ENCODE measurements around the gene CKAP5. TPM values are rescaled to one million over a fixed set of nuclear protein-coding genes. Genes with fewer than 3 reads are reported as not detected.
A peak's percentile ranks its signal among the peaks of the same experiment; 100 is the strongest.

The CKAP5 gene
- total RNA-seq, 1 donor from 2014 or later = 247 TPM

GRCh38 chr11:46850829-46851380 lies 4.8 kb upstream of the CKAP5 start:
- H3K36me3 ChIP-seq = no peaks in the 10 kb centered on the region
- Mint-ChIP-seq H3K36me3 (peaks cover 4% of the 10 kb centered on the region), H3K4me1 (peaks cover 13% of the 10 kb centered on the region), H3K27ac (peak overlapping the region; percentile 2), H3K27me3 (ENCODE audit: insufficient read depth, low read depth) (peaks cover 5% of the 10 kb centered on the region), H3K4me3 (no peak overlapping the region), H3K9me3 (no peaks in the 10 kb centered on the region)
- H4K20me1 ChIP-seq (ENCODE audit: low read depth) = no peaks in the 10 kb centered on the region
- H3K27me3 ChIP-seq = no peaks in the 10 kb centered on the region
- H3K9ac ChIP-seq = no peak overlapping the region
- DNase-seq (ENCODE audit: low spot score) = peak; percentile 18
- H3K4me2 ChIP-seq = no peak overlapping the region
- H3K4me3 ChIP-seq = no peak overlapping the region
- H3K27ac ChIP-seq = no peak overlapping the region
- H3K79me2 ChIP-seq (ENCODE audit: low read depth) = peaks cover 2% of the 10 kb centered on the region
- TF ChIP-seq EZH2phosphoT487 (IDR thresholded peaks at IDR 0.05) = no peak
- no peak for TF ChIP-seq CTCF (IDR thresholded peaks at IDR 0.05)
- TF ChIP-seq EZH2 (IDR thresholded peaks at IDR 0.05) = no peak
- no peaks in the 10 kb centered on the region for H3K9me3 ChIP-seq (ENCODE audit: low read depth)
- H3F3A ChIP-seq (ENCODE audit: low read depth) = peaks cover 12% of the 10 kb centered on the region
- no peaks in the 10 kb centered on the region for H3K4me1 ChIP-seq
- no peak overlapping the region for H2AFZ ChIP-seq (replicated peaks)

DNA sequence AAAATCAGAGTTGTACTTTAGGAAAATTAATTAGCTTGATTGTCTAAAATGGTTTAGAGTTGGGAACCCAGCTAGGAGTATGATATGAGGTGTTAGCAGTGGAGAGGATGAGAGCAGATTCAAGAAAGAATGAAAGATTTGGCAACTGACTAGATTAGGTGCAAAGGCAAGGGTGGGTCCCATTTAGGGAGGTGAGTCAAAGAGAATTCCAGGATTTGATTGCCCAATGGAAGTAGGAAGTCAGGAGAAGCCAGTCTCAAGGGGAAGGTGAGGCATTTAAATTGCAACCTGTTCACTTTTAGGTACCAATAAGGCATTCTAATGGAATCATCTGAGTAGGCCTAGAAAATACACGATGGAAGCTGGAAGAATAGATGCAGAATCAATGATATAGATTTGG lies 3.6 kb upstream of the CKAP5 start:
- Mint-ChIP-seq H3K9me3 (no peaks in the 10 kb centered on the region), H3K4me3 (no peak overlapping the region), H3K27me3 (ENCODE audit: insufficient read depth, low read depth) (peaks cover 8% of the 10 kb centered on the region), H3K27ac (no peak overlapping the region), H3K36me3 (peaks cover 4% of the 10 kb centered on the region), H3K4me1 (peaks cover 18% of the 10 kb centered on the region)
- Histone ChIP-seq H3K4me3 (no peak overlapping the region), H3K36me3 (no peaks in the 10 kb centered on the region), H3K9me3 (ENCODE audit: low read depth) (no peaks in the 10 kb centered on the region), H3K4me2 (no peak overlapping the region), H3K9ac (no peak overlapping the region), H3F3A (ENCODE audit: low read depth) (peaks cover 16% of the 10 kb centered on the region), H4K20me1 (ENCODE audit: low read depth) (peaks cover 10% of the 10 kb centered on the region), H3K27ac (no peak overlapping the region), H2AFZ (replicated peaks) (no peak overlapping the region), H3K79me2 (ENCODE audit: low read depth) (peaks cover 15% of the 10 kb centered on the region), H3K27me3 (no peaks in the 10 kb centered on the region), H3K4me1 (peaks cover 5% of the 10 kb centered on the region)
- TF ChIP-seq EZH2phosphoT487 (IDR thresholded peaks at IDR 0.05) = no peak
- no peak for DNase-seq (ENCODE audit: low spot score)

GRCh38 chr11:46846510-46846830 lies 390 bp upstream of the CKAP5 start:
- Mint-ChIP-seq H3K27me3 (ENCODE audit: insufficient read depth, low read depth) (peaks cover 8% of the 10 kb centered on the region), H3K27ac (peak overlapping the region; percentile 95), H3K4me3 (peak overlapping the region; percentile 97), H3K4me1 (peaks cover 26% of the 10 kb centered on the region), H3K9me3 (no peaks in the 10 kb centered on the region), H3K36me3 (peaks cover 14% of the 10 kb centered on the region)
- H3K4me2 ChIP-seq = peak overlapping the region; percentile 95
- DNase-seq (ENCODE audit: low spot score) = no peak
- H4K20me1 ChIP-seq (ENCODE audit: low read depth) = peaks cover 40% of the 10 kb centered on the region
- no peaks in the 10 kb centered on the region for H3K27me3 ChIP-seq
- peak overlapping the region; percentile 65 for H2AFZ ChIP-seq (replicated peaks)
- no peaks in the 10 kb centered on the region for H3K36me3 ChIP-seq
- H3K4me3 ChIP-seq = peak overlapping the region; percentile 66
- peaks cover 47% of the 10 kb centered on the region for H3K79me2 ChIP-seq (ENCODE audit: low read depth)
- H3K27ac ChIP-seq = no peak overlapping the region
- TF ChIP-seq CTCF (IDR thresholded peaks at IDR 0.05) = no peak
- H3K9ac ChIP-seq = peak overlapping the region; percentile 12
- H3F3A ChIP-seq (ENCODE audit: low read depth) = peaks cover 15% of the 10 kb centered on the region
- H3K4me1 ChIP-seq = peaks cover 9% of the 10 kb centered on the region
- no peaks in the 10 kb centered on the region for H3K9me3 ChIP-seq (ENCODE audit: low read depth)

GRCh38 chr11:46845440-46845739 lies 690 bp downstream of the CKAP5 start:
- no peak for DNase-seq (ENCODE audit: low spot score)
- peak overlapping the region; percentile 94 for H3K4me3 Mint-ChIP-seq
- H3K9me3 Mint-ChIP-seq = no peaks in the 10 kb centered on the region
- Histone ChIP-seq H3K4me1 (peaks cover 9% of the 10 kb centered on the region), H4K20me1 (ENCODE audit: low read depth) (peaks cover 50% of the 10 kb centered on the region), H2AFZ (replicated peaks) (no peak overlapping the region), H3K4me3 (peak overlapping the region; percentile 66), H3K27me3 (no peaks in the 10 kb centered on the region), H3K4me2 (peak overlapping the region; percentile 95), H3K36me3 (no peaks in the 10 kb centered on the region), H3K27ac (no peak overlapping the region), H3K79me2 (ENCODE audit: low read depth) (peaks cover 58% of the 10 kb centered on the region), H3F3A (ENCODE audit: low read depth) (peaks cover 4% of the 10 kb centered on the region), H3K9ac (peak overlapping the region; percentile 88), H3K9me3 (ENCODE audit: low read depth) (no peaks in the 10 kb centered on the region)
- peaks cover 8% of the 10 kb centered on the region for H3K27me3 Mint-ChIP-seq (ENCODE audit: insufficient read depth, low read depth)
- H3K36me3 Mint-ChIP-seq = peaks cover 18% of the 10 kb centered on the region
- peaks cover 24% of the 10 kb centered on the region for H3K4me1 Mint-ChIP-seq
- H3K27ac Mint-ChIP-seq = peak overlapping the region; percentile 89
- TF ChIP-seq EZH2phosphoT487 (IDR thresholded peaks at IDR 0.05) (no peak), CTCF (IDR thresholded peaks at IDR 0.05) (no peak), EZH2 (IDR thresholded peaks at IDR 0.05) (no peak)

Measured in neural progenitor cell (in vitro differentiated cells).